K562 (cell line): ENCODE data around the gene CAVIN1. TPM values are rescaled to one million over a fixed set of nuclear protein-coding genes. Genes with fewer than 3 reads are reported as not detected.

Source experiments
- ARHGAP35 ChIP-seq: fragments of 450-650 bp; IDR thresholded peaks from 2 replicates; pipeline ENCODE4 v1.6.1; 2018; ENCODE audit not compliant: partially characterized antibody
- ATF7 ChIP-seq: fragments of 450-650 bp; IDR thresholded peaks from 2 replicates; pipeline ENCODE4 v1.7.1; 2014; ENCODE audit warnings: mild to moderate bottlenecking, moderate library complexity
- BHLHE40 ChIP-seq: IDR thresholded peaks from 2 replicates; pipeline ENCODE4 v1.6.1; 2011; ENCODE audit warnings: low read length, improper control_type of control experiment
- CCNT2 ChIP-seq: IDR thresholded peaks from 2 replicates; pipeline ENCODE4 v1.6.1; 2011; ENCODE audit warnings: borderline replicate concordance, low read depth, mild to moderate bottlenecking, moderate library complexity, mixed read lengths, low read length; ENCODE audit not compliant: insufficient read length; ENCODE audit errors: extremely low read depth
- CTBP1 ChIP-seq: fragments of 450-650 bp; IDR thresholded peaks from 2 replicates; pipeline ENCODE4 v1.6.1; 2016; ENCODE audit warnings: borderline replicate concordance
- CXXC5 ChIP-seq: fragments of 250-450 bp; sonication (Bioruptor Pico); IDR thresholded peaks from 2 replicates; pipeline ENCODE4 v1.8.0; 2022; ENCODE audit warnings: inconsistent platforms, mild to moderate bottlenecking, moderate library complexity
- GABPB1 ChIP-seq: sonication (generic); formaldehyde crosslinking; IDR thresholded peaks from 2 replicates; pipeline ENCODE4 v1.8.0; 2022; ENCODE audit warnings: mild to moderate bottlenecking, missing genetic modification reagents
- GTF2B ChIP-seq: IDR thresholded peaks from 2 replicates; pipeline ENCODE4 v1.6.1; 2011; ENCODE audit not compliant: insufficient read length; ENCODE audit errors: extremely low read depth
- HNRNPH1 ChIP-seq: fragments of 200-400 bp; formaldehyde crosslinking; optimal IDR thresholded peaks from 2 replicates; pipeline ENCODE3; 2017; ENCODE audit warnings: low read depth, mild to moderate bottlenecking, low read length, moderate library complexity
- L3MBTL2 ChIP-seq: fragments of 450-650 bp; IDR thresholded peaks from 2 replicates; pipeline ENCODE4 v1.6.1; 2016; ENCODE audit warnings: mild to moderate bottlenecking, moderate library complexity
- NONO ChIP-seq, 2 experiments: fragments of 200-400 bp in 1 of 2; fragments of 450-650 bp in 1 of 2; formaldehyde crosslinking in 1 of 2; IDR thresholded peaks; 2 replicates each; pipeline ENCODE4 v1.6.1; 2017; ENCODE audit warnings: low read depth in 2 of 2, mild to moderate bottlenecking in 2 of 2, moderate library complexity in 2 of 2, low read length in 1 of 2
- OTX1 ChIP-seq: fragments of 450-650 bp; formaldehyde crosslinking; IDR thresholded peaks from 2 replicates; pipeline ENCODE4 v1.4.0; 2022; ENCODE audit warnings: mild to moderate bottlenecking
- POLR2AphosphoS5 ChIP-seq: IDR thresholded peaks from 2 replicates; pipeline ENCODE4 v1.6.1; 2011; ENCODE audit warnings: mild to moderate bottlenecking, low read depth, low read length, moderate library complexity; ENCODE audit not compliant: control insufficient read depth, insufficient read depth
- PREB ChIP-seq: sonication (generic); formaldehyde crosslinking; IDR thresholded peaks from 2 replicates; pipeline ENCODE4 v1.8.1; 2023; ENCODE audit warnings: mild to moderate bottlenecking, missing genetic modification reagents
- PURB ChIP-seq: sonication (generic); formaldehyde crosslinking; IDR thresholded peaks from 2 replicates; pipeline ENCODE4 v1.9.0; 2021; ENCODE audit warnings: low read depth, mild to moderate bottlenecking, missing genetic modification reagents
- SMARCE1 ChIP-seq: fragments of 450-650 bp; IDR thresholded peaks from 2 replicates; pipeline ENCODE4 v1.7.1; 2016; ENCODE audit warnings: mild to moderate bottlenecking
- SP2 ChIP-seq: IDR thresholded peaks from 2 replicates; pipeline ENCODE4 v1.6.1; 2011; ENCODE audit warnings: mild to moderate bottlenecking, low read depth, low read length, moderate library complexity; ENCODE audit not compliant: poor library complexity, severe bottlenecking; ENCODE audit errors: extremely low read depth
- SREBF1 ChIP-seq: fragments of 150-350 bp; IDR thresholded peaks from 2 replicates; pipeline ENCODE4 v1.6.1; 2014; ENCODE audit warnings: antibody characterized with exemption, low read depth, low read length, borderline replicate concordance
- TEAD1 ChIP-seq, 2 experiments: fragments of 450-650 bp in 1 of 2; sonication (generic) in 1 of 2; formaldehyde crosslinking; IDR thresholded peaks; 2 replicates each; pipeline versions ENCODE4 v1.4.0 to v1.8.0; 2020 to 2022; ENCODE audit warnings: mild to moderate bottlenecking in 2 of 2, missing genetic modification reagents in 1 of 2
- ZBTB17 ChIP-seq: fragments of 450-650 bp; formaldehyde crosslinking; IDR thresholded peaks from 2 replicates; pipeline ENCODE4 v1.4.0; 2020; ENCODE audit warnings: mild to moderate bottlenecking
- ZFP1 ChIP-seq: fragments of 450-650 bp; formaldehyde crosslinking; IDR thresholded peaks from 2 replicates; pipeline ENCODE4 v1.4.0; 2020; ENCODE audit warnings: mild to moderate bottlenecking, mixed read lengths
- ZNF561 ChIP-seq: fragments of 450-650 bp; formaldehyde crosslinking; conservative IDR thresholded peaks from 2 replicates; pipeline ENCODE4 v1.4.0; 2020; ENCODE audit warnings: mild to moderate bottlenecking, moderate library complexity
- polyA plus RNA-seq, 8 experiments: library from polyadenylated mRNA; depleted of rRNA in 4 of 8; stranded (reverse) in 5 of 8; unstranded in 3 of 8; fragments of >200 nt; fragmentation: Nextera tagmentation in 2 of 8; fragmentation: Illumina TruSeq in 1 of 8; extraction: Ambion mirVana in 2 of 8; extraction: Trizol in 1 of 8; gene quantifications; 2 replicates each; pipeline versions ENCODE4 v1.2.1 to v1.2.3, GENCODE V29; 2011 to 2014; ENCODE audit warnings: inconsistent platforms in 1 of 8, missing spikeins in 1 of 8
- total RNA-seq, 7 experiments: library from RNA; depleted of rRNA in 6 of 7; stranded (reverse); fragments of >200 nt in 6 of 7; fragmentation: Illumina TruSeq in 2 of 7; extraction: Trizol in 2 of 7; gene quantifications; 2 replicates each; pipeline versions ENCODE4 v1.2.1 to v1.2.3, GENCODE V29; 2011 to 2021; ENCODE audit warnings: low replicate concordance in 1 of 7
- TF ChIP-seq, protein P1 (sequence below): sonication (generic); formaldehyde crosslinking; IDR thresholded peaks from 2 replicates; pipeline ENCODE4 v1.8.0; 2023; ENCODE audit warnings: mild to moderate bottlenecking, missing genetic modification reagents
- TF ChIP-seq, protein P2 (sequence below): sonication (generic); formaldehyde crosslinking; IDR thresholded peaks from 2 replicates; pipeline ENCODE4 v1.5.0; 2020; ENCODE audit warnings: missing genetic modification reagents

The CAVIN1 gene
- total and polyA plus RNA-seq, 9 of the 15 experiments (the other 6 are each of a cell fraction or from before 2014, with no cell fraction given) = 6.8 to 162 (median 74.5) TPM

GRCh38 chr17:42422958-42423712, at the start of gene CAVIN1 (continued):
- TF ChIP-seq PREB (CRISPR knock-in tag) = 0 out of 2 replicates have a peak, but pooled peaks have one; percentile 62
- no peak for TF ChIP-seq ARHGAP35
- peak; percentile 88 for TF ChIP-seq POLR2AphosphoS5
- TF ChIP-seq, protein P1, sequence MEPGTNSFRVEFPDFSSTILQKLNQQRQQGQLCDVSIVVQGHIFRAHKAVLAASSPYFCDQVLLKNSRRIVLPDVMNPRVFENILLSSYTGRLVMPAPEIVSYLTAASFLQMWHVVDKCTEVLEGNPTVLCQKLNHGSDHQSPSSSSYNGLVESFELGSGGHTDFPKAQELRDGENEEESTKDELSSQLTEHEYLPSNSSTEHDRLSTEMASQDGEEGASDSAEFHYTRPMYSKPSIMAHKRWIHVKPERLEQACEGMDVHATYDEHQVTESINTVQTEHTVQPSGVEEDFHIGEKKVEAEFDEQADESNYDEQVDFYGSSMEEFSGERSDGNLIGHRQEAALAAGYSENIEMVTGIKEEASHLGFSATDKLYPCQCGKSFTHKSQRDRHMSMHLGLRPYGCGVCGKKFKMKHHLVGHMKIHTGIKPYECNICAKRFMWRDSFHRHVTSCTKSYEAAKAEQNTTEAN (CRISPR knock-in tag) = no peak
- no peak for TF ChIP-seq ZFP1 (CRISPR knock-in tag)
- TF ChIP-seq SMARCE1 = 0 out of 2 replicates have a peak, but pooled peaks have one; percentile 33
- no peak for TF ChIP-seq GABPB1
- no peak for TF ChIP-seq HNRNPH1
- peak in 1 of 2 experiments; percentile 35; a peak in 1 of 4 replicates for TF ChIP-seq TEAD1 (CRISPR knock-in tag; IDR thresholded peaks at IDR 0.05)
- TF ChIP-seq NONO (IDR thresholded peaks at IDR 0.05; ENCODE audit: low read depth in 2 of 2, low read length in 1 of 2) = peak in 1 of 2 experiments; percentile 49; a peak in 1 of 4 replicates
- TF ChIP-seq ATF7 = peak; percentile 40
- TF ChIP-seq SREBF1 = 0 out of 2 replicates have a peak, but pooled peaks have one; percentile 18
- no peak for TF ChIP-seq ZBTB17 (CRISPR knock-in tag)
- peak; percentile 62 for TF ChIP-seq GTF2B
- TF ChIP-seq ZNF561 (CRISPR knock-in tag) = no peak
- TF ChIP-seq, protein P2, sequence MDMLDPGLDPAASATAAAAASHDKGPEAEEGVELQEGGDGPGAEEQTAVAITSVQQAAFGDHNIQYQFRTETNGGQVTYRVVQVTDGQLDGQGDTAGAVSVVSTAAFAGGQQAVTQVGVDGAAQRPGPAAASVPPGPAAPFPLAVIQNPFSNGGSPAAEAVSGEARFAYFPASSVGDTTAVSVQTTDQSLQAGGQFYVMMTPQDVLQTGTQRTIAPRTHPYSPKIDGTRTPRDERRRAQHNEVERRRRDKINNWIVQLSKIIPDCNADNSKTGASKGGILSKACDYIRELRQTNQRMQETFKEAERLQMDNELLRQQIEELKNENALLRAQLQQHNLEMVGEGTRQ (CRISPR knock-in tag) = 0 out of 2 replicates have a peak, but pooled peaks have one; percentile 18
- TF ChIP-seq CXXC5 (CRISPR knock-in tag) = peak; percentile 52
- 0 out of 2 replicates have a peak, but pooled peaks have one; percentile 12 for TF ChIP-seq L3MBTL2
- TF ChIP-seq PURB (CRISPR knock-in tag) = no peak
- peak; percentile 83 for TF ChIP-seq CTBP1
- TF ChIP-seq CCNT2 = peak; percentile 50
- TF ChIP-seq OTX1 = no peak
- TF ChIP-seq BHLHE40 = peak; percentile 67; the same call in 1 of the 2 replicates
- TF ChIP-seq SP2 = no peak
